Measurements from ENCODE around the gene TPRX2.
"Not testable (repeated sequence)": the region's sequence is repeated elsewhere in the genome, so short reads cannot be mapped to it uniquely, and the experiment has no call there.

DNA sequence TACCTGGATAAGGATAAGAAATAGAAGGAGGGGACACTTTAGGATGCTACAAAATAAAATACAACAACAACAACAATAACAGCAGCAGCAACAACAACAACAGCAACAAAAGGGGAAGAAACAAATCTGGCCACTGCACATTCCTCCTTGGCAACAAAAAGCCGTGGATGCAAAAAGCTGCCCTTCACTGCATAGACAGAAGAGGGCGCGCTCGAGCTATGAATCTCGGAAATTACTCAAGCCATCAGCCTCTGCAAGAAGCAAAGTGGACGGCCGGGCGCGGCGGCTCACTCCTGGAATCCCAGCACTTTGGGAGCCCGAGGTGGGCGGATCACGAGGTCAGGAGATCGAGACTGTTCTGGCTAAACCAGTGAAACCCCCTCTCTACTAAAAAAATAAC, 50.3 kb downstream of the TPRX2 start:
- TF ChIP-seq, protein P1, sequence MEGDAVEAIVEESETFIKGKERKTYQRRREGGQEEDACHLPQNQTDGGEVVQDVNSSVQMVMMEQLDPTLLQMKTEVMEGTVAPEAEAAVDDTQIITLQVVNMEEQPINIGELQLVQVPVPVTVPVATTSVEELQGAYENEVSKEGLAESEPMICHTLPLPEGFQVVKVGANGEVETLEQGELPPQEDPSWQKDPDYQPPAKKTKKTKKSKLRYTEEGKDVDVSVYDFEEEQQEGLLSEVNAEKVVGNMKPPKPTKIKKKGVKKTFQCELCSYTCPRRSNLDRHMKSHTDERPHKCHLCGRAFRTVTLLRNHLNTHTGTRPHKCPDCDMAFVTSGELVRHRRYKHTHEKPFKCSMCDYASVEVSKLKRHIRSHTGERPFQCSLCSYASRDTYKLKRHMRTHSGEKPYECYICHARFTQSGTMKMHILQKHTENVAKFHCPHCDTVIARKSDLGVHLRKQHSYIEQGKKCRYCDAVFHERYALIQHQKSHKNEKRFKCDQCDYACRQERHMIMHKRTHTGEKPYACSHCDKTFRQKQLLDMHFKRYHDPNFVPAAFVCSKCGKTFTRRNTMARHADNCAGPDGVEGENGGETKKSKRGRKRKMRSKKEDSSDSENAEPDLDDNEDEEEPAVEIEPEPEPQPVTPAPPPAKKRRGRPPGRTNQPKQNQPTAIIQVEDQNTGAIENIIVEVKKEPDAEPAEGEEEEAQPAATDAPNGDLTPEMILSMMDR (conservative IDR thresholded peaks at IDR 0.05) = peak; percentile 25
- not testable (repeated sequence) for TF ChIP-seq ZFX (IDR thresholded peaks at IDR 0.05)
